Measurements from ENCODE around the gene HAGHL.
"Not testable (repeated sequence)": the region's sequence is repeated elsewhere in the genome, so short reads cannot be mapped to it uniquely, and the experiment has no call there.

Gene HAGHL

DNA sequence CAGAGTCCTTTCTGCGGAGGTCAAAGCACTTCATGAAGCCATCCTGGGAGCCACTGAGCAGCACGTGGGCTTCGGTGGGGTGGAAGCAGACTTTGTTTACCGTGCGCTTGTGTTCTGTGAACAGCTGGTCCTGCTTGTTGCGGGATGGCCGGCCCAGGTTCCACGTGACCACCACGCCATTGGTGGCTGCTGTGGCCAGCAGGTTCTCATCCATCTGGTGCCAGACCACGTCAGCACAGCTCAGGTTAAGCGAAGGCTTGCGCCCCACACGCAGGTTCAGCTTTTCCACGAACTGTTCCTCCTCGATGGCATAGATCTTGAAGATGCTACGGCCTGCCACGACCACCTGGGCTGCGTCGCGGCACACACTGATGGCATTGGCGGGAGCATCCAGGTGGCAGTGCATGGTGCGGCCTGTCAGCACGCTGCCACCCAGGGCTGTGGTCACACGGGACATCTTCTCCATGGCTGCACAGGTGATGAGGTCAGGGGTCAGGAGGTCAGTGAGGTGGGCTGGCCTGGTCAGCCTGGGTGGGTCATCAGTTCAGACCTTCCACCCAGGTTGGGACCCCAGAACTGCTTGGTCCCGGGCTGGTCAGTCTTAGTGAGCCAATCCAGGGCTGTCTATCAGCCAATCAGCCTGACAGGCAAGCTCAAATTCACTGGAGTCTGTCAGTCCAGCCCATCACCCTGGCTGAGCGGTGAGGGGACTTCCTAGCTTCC lies 37.6 kb upstream of the HAGHL start:
- DNase-seq: no peak

- not testable (repeated sequence) for DNase-seq
Measured at GRCh38 chr16:691242-691641, 35.7 kb upstream of the HAGHL start.

DNA sequence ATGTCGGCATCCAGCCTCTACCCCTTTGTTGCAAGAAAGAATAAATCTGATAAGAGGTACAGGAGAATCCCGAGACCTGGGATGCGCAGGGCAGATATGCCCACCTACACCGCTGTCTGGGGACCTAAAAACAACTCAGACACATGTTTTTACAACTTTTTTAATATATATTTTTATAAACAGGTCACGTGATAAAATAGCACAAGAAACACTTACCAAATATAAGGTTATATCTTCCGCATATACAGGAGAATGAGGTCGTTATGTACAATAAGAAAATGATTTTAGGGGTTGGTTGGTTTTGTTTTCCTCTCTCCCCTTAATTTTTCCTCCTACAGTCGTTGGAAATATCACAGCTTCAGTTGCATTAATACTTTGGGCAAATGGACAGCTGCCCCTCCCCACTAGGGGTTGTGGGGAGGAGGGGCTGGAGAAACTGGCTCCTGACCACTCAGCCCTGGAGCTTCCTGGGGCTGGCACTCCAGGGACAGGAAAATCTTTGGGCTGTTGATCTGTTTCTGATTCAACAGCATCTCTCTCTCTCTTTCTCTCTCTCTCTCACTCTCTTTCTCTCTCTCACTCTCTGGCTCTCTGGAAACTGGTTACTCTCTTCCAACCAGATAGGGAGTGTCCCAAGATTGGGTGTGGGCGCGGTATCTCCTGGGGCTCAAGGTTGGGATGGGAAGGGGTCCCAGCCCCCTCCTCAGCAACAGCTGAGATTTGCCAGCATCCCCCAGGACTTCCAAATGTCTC lies 34.4 kb upstream of the HAGHL start:
- no peak for DNase-seq

- no peak for DNase-seq
Measured at GRCh38 chr16:693364-693763, 33.5 kb upstream of the HAGHL start.

GRCh38 chr16:693766-694165 lies 33.1 kb upstream of the HAGHL start:
- no peak for DNase-seq

- no peak for DNase-seq
Measured at GRCh38 chr16:694187-694862, 32.6 kb upstream of the HAGHL start.

DNA sequence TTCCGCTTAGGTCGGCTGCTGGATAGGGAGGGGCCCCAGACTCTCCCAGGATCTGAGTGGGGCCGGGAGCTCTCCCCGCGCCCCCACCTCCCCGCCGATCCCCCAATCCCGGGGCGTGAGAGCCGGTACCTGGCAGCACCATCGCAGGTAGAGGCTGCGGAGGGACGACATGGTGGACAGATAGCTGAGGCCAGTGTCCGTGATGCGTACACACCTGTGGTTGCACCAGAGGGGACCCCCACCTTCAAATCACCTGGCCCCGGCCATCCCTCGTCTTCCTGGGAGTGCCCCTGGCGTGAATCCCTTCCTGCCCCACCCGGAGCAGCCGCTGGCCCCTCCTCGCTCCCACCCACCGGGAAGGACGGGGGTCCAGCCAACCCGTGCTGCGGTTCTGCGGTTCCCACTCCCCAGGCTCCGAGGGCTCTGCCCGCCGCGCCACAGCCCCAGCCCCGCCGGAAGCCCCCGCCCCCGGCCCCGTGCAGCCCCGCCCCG lies 32.0 kb upstream of the HAGHL start:
- DNase-seq: no peak

DNA sequence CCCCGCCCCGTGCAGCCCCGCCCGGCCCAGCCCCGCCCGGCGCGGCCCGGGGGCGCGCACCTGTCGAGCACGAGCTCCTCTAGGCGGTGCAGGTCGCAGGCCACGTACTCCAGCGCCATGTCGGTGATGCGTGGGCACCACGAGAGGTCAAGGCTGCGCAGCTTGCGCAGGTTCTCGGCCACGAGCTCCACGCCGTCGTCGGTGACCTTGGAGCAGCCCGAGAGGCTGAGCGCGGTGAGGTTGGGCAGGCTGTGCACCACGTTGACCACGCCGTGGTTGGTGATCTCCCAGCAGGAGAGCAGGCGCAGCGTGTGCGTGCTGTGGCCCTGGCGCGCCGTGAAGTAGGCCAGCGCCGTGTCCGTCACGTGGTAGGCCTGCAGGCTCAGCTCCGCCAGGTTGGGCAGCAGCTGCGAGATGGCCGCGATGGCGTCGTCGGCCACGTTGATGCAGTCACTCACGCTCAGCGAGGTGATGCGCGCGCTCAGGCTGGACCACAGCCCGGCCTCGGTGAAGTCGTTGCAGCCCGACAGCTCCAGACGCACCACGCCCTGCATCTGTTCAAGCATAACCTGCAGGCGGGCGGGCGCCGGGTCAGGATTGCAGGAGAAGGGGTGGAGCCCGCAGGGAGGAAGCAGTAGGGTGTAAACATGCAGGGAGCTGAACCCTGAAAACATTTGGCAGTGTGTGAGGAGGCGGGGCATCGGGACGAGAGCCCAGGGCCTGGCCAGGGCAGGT lies 31.4 kb upstream of the HAGHL start:
- peak; percentile 68 for DNase-seq

GRCh38 chr16:698911-699671 lies 27.8 kb upstream of the HAGHL start:
- no peak for DNase-seq

GRCh38 chr16:700684-701584 lies 26.0 kb upstream of the HAGHL start:
- DNase-seq: peak; percentile 27

DNA sequence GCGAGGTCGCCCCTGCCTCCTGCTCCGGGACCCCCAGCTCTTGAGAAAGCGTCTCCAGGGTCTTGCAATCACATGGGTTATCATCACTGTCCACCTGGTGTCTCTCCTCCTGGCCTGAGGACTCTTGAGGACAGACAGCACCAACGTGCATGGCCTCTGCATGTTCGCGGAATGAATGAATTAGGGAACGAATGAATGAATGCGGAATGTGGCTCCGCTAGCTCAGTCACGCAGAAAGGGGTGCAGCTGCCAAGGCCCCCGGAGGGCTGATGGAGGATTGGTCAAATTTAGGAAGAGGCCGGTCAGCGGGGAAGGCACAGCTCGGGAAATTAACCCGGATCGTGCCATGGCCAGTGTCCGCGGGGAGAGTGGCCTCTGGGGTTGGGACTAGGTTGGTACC lies 24.6 kb upstream of the HAGHL start:
- DNase-seq: no peak

DNA sequence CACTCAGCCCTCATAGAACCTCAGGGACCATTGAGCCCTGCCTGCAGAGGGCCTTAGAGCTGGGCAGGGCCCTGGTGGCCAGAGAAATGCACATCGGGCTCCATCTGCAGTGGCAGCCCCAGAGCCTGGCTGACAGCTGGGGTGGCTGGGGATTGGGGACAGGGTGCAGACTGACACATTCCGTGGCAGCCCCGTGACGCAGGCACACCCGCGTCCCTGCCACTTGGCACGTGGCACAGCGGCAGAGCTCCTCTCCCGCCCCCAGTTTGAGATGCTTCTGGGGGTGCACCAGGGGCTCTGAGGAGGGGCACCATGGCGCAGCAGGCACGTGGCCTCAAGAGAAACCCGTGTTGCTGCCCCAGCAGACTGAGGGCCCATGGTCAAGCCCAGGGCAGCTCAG lies 23.5 kb upstream of the HAGHL start:
- no peak for DNase-seq

GRCh38 chr16:704047-704446 lies 22.9 kb upstream of the HAGHL start:
- DNase-seq: no peak

- DNase-seq: no peak
Measured at GRCh38 chr16:704552-705380, 22.1 kb upstream of the HAGHL start.

DNA sequence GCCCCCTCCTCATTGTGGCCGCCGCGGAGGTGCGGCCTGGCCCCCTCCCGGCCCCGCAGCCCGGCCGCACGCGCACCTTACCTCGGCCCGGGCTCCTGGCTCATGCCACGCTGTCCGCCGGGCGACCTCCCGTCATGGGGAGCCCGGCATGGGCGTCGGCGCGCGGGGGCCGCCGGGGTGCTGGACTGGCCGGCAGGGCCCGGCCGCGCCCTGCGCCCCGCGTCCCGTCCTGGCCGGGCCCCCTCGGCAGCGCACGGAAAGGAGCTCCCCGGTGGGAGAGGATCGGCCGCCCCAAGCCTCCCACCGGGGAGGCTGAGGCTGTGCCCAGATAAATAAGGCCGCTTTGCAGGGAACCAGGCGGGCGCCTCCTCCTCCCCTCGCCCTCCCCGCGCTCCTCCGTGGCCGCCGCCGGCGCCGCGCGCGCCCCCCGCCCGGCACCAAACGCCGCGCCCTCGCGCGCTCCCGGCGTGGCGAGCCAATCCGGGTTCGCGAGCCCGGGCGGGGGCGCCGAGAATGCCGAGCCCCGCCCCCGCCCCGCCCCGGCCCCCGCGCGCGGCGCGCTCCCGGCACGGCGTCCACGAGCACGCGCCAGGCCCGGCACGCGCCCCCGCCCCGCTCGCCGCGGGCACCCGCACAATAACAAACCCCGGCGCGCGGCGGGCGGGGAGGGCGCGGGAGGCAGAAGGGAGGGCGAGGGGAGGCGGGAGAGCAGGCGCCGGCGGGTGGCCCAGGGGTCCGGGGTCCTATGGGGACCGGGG lies 21.3 kb upstream of the HAGHL start, which contains the start of gene FBXL16:
Gene FBXL16, minus strand, starts transcription at position 371 of the 758 bp plus-strand sequence. CDS start 8,396 bp downstream, outside the sequence.
- DNase-seq: no peak

DNA sequence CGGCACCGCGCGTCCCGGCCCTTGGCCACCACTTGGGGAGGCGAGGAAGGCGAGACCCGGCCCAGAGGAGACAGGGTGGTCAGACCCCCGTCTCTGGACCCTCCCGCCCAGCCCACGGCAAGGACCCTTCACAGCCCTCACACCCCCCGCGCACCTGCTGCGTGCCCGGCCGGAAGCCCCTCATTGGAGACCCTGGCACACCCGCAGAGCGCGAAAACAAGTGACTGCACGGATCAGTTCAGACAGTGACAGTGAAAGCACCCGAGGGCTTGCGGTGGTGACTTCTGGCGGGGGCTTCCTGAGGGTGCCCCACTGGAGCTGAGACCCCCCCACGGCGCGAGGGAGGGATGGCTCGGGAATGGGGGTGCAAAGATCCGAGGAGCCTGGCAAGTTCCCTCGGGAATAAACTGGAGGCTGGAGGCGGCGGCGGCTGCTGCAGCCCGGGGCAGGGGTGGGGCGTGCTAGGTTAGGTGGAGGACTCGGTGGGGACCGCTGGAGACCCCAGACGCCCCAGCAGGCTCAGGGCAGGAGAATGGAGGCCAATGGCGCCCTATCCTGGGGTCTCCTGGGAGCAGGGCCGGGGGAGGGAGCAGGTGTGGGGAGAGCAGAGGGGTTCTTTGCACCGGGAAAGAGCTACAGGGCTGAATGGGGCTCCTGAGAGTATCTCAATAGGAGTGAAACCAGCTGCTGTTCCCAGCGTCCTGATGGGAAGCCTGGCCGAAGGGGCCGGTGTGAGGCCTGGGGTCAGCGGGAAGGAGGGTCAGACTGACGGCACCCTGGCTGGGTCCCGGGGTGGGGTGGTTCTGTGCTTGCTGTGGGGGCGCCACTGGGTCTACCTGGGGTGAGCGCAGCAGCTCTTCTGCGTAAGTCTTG lies 20.5 kb upstream of the HAGHL start:
- DNase-seq: no peak

- DNase-seq: no peak
Measured at GRCh38 chr16:707062-707538, 19.8 kb upstream of the HAGHL start.

DNA sequence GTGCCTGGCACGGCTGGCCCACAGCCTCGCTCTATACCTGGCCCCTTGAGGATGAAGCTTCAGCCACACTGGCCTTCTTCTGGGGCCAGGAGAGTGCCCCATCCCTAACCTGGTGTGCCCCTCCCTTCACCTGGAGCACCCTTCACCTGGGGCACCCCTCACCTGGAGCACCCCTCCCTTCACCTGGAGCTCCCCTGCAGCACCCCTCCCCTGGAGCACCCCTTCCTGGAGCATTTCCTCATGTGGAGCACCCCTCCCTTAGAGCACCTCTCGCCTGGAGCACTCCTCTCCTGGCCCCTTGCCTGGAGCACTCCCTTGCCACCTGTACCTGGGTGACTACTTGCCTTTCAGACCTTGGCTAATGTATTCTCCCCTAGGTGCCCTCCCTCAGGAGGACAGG lies 18.9 kb upstream of the HAGHL start:
- no peak for DNase-seq
